C4-2B (cell line): ENCODE measurements around the gene OR1N1.
"Not testable (repeated sequence)": the region's sequence is repeated elsewhere in the genome, so short reads cannot be mapped to it uniquely, and the experiment has no call there.

Source experiments
- H3K27ac ChIP-seq: fragments of 450-650 bp; 2 replicates; pipeline ENCODE4 v1.5.1; 2017
- ZFX ChIP-seq: fragments of 450-650 bp; IDR thresholded peaks from 2 replicates; pipeline ENCODE4 v1.6.1; 2017
- TF ChIP-seq, protein P1 (sequence below): fragments of 450-650 bp; conservative IDR thresholded peaks from 2 replicates; pipeline ENCODE4 v1.5.1; 2017; ENCODE audit warnings: mild to moderate bottlenecking

Gene OR1N1

DNA sequence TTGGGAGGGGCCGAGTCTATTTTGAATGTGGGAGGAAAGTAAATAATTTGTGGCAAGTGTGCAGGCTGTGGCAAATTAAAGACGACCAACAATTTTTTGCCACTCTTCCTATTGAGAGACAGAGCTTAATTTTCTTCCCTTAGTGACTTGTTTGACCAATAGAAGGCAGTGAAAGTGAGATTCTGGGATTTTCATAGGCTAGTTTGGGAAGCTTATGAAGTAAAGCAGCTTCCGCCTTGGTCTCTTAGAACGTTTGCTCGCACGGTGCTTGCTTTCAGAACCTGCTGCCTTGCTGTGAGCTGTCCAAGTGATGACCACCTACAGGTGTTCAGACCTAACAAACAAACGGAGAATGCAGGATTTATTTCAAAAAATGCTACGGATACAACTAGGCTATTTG, 19.1 kb upstream of the OR1N1 start:
- TF ChIP-seq ZFX = no peak
- TF ChIP-seq, protein P1, sequence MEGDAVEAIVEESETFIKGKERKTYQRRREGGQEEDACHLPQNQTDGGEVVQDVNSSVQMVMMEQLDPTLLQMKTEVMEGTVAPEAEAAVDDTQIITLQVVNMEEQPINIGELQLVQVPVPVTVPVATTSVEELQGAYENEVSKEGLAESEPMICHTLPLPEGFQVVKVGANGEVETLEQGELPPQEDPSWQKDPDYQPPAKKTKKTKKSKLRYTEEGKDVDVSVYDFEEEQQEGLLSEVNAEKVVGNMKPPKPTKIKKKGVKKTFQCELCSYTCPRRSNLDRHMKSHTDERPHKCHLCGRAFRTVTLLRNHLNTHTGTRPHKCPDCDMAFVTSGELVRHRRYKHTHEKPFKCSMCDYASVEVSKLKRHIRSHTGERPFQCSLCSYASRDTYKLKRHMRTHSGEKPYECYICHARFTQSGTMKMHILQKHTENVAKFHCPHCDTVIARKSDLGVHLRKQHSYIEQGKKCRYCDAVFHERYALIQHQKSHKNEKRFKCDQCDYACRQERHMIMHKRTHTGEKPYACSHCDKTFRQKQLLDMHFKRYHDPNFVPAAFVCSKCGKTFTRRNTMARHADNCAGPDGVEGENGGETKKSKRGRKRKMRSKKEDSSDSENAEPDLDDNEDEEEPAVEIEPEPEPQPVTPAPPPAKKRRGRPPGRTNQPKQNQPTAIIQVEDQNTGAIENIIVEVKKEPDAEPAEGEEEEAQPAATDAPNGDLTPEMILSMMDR = no peak
- no peak overlapping the region for H3K27ac ChIP-seq

DNA sequence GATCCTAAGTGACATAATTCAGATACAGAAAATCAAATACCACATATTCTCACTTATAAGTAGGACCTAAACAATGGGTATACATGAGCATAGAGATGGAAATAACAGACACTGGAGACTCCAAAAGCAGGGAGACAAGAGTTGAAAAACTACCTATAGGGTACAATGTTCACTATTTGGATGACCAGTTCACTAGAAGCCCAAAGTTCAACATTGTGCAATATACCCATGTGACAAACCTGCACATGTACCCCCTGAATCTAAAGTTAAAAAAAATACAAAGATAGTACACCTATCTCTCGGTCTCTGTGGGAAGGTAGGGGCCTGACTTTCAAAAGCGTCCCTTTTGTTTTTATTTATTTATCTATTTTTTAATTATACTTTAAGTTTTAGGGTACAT, 11.7 kb upstream of the OR1N1 start:
- TF ChIP-seq ZFX = no peak
- TF ChIP-seq, protein P1 = no peak
- H3K27ac ChIP-seq = no peak overlapping the region

DNA sequence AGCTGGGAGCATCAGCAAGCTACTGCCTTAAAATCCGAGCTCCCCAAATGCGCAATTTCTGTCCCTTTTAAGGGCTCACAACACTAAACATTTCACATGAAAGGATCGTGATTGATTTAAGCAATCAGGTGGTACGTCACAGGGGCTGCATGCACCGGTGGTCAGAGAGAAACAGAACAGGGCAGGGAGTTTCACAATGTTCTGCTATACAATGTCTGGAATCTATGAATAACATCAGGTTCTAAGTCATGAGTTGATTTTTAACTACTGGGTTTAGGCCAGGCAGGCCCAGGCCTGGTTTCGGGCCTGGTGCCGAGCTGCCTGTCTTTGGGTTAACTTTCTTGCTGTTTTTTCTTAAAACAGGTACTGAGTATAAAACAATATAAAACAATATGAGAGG, 10.0 kb upstream of the OR1N1 start:
- H3K27ac ChIP-seq = not testable (repeated sequence)

DNA sequence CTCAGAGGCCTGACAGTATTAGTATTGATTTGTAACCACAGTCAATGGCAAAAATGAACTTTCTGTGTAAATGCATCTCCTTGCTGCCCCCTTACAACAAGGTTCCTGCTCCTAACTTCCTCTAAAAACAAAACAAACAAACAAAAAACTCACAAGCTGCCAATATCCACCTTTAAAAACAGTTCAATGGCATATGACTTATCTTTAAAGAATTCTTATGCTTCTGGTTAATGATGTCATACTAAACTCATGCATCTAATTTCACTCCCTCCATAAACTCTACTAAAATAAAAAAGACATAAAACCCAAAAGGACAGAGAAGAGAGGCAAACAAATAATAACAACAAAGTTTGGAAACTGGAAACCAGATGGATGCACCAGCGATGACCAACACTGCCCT, 9.0 kb upstream of the OR1N1 start:
- TF ChIP-seq ZFX = no peak
- TF ChIP-seq, protein P1 = no peak
- H3K27ac ChIP-seq = no peak overlapping the region

DNA sequence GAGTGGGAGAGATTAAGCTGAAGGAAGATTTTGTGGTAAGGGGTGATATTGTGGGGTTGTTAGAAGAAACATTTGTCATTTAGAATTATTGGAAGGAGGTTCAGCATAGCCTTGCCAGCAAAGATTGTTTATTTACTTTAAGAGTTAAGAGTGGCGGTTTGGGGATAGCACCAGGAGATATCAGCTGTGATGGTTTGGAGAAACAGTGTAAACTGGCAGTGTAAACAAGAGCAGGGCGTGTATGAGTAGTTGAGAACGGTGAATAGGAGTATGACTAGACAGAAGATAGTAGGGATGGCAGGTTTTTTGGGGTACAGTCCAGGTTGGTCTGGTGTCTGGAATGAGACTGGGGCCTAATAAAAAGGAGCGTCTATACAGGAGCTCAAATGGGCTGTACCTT, 4.1 kb upstream of the OR1N1 start:
- not testable (repeated sequence) for H3K27ac ChIP-seq

DNA sequence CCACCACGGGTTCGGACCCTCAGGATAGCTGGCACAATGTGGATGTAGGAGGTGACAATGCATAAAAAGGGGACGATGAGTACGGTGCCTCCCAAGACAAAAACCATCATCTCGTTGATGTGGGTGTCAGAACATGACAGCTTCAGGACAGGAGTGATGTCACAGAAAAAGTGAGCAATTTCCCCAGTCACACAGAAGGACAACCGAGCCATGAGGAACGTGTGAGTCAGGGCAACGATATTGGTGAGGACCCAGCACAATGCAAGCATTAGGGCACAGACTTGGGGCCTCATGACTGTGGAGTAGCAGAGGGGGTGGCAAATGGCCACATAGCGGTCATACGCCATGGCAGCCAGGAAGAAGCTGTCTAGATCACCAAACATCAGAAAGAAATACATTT, 491 bp downstream of the OR1N1 start:
- TF ChIP-seq, protein P1 = no peak
- TF ChIP-seq ZFX = no peak

DNA sequence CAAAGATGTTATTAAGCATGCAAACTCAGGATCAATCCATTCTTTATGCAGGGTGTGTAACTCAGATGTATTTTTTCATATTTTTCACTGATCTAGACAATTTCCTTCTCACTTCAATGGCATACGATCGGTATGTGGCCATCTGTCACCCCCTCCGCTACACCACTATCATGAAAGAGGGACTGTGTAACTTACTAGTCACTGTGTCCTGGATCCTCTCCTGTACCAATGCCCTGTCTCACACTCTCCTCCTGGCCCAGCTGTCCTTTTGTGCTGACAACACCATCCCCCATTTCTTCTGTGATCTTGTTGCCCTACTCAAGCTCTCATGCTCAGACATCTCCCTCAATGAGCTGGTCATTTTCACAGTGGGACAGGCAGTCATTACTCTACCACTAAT, 7.7 kb downstream of the OR1N1 start:
- H3K27ac ChIP-seq = no peak overlapping the region
- no peak for TF ChIP-seq ZFX
- TF ChIP-seq, protein P1 = no peak

More for the DNA sequence above, 491 bp downstream of the OR1N1 start:
- H3K27ac ChIP-seq = no peak overlapping the region

DNA sequence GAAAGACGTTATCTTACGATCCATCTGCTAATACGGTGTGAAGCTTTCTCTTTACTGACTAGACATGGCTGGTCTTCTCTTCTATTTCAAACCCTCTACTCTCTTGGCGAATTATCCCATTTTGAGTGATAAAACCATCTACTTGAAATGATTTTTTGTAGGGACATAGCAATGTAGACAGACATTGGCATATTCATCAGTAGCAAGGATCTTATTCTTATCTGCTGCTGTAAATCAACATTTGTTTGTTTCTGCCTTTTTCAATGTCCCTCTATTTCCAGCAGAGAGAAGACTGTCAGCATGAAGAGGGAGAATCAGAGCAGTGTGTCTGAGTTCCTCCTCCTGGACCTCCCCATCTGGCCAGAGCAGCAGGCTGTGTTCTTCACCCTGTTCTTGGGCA, 8.3 kb downstream of the OR1N1 start, which contains the start of gene OR1J4:
Gene OR1J4, plus strand, starts transcription at position 301 of the 400 bp plus-strand sequence. Its CDS starts 0 bp downstream, at position 301.
- H3K27ac ChIP-seq = no peak within 1 kb of the TSS
- TF ChIP-seq ZFX = no peak
- TF ChIP-seq, protein P1 = no peak

DNA sequence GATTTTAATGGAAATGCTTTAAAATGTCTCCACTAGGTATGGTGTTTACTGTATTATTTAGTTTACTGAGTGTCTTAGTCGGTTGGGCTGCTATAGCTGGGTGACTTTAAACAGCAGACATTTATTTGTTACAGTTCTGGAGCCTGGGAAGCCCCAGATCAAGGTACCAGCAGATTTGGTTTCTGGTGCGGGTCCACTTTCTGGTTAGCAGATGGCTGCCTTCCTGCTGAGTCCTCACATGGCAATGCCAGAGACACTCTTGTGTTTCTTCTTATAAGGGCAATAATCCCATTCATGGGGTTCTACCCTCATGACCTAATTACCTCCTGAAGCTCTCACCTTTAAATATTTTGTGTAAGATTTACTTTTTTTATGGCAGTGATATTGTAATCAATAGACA, 8.9 kb downstream of the OR1N1 start:
- TF ChIP-seq, protein P1 = no peak
- TF ChIP-seq ZFX = no peak
- H3K27ac ChIP-seq = no peak overlapping the region
